GM18499 (cell line): ENCODE measurements around the gene SPECC1.
"Not testable (repeated sequence)": the region's sequence is repeated elsewhere in the genome, so short reads cannot be mapped to it uniquely, and the experiment has no call there.

Source experiments
- ATAC-seq: cut with Tn5 transposase; IDR thresholded peaks from one replicate; pipeline ENCODE4 v1.9.1; 2021; ENCODE audit warnings: moderate number of reproducible peaks; ENCODE audit not compliant: insufficient read depth, unreplicated experiment

Gene SPECC1

DNA sequence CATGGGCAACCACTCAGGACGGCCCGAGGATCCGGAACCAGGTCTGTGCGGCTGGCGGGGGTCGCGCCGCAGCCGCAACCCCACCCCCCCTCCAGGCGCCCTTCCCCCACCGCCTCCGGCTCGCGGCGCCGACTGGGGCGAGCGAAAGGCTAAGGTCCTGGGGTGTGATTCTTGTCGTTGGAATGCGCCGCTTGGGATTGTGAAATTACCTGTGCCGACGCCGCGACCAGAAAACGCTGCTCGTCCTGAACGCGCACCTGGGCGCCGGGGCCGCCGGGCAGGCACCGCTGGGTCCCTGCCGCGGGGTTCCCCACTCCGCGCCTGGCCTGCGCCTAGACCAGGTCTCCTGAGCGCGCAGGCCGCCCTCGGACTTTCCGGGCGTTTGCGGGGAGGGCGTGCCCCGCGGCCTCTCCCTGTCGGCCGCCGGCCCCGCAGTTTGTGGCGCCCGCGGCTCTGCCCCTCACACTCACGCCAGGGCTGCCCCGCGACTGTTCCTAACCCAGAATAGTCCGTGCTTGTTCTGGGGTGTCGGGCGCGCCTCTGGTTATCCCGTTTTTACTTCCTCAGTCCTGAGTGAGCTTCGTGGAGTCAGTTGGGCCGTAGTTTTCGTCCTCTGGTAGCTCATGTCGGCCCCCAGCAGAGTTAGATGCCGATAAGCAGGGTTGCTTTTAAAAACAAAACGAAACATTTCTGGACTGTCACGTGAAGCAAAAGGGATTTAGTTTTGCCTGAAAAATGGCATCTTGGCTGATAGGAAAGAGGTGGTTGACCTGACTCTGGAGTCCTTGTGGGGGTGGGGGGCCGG is 147.2 kb downstream of the SPECC1 start:
- ATAC-seq, result no peak

DNA sequence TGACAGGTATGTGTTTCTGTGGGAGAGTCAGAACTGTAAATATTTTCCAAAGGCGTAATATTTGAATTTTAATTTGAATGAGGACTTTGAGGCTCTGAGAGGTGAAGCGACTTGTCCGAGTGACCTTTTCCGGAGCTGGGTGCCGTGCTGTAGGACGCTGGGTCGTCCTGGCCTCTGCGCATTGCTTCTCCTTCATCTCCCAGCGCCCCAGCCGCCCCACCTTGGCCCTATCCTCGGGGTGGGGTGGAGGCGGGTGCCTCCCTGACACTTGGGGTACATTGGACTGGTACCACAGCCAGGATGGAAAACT is 147.8 kb downstream of the SPECC1 start:
- ATAC-seq, result no peak

DNA sequence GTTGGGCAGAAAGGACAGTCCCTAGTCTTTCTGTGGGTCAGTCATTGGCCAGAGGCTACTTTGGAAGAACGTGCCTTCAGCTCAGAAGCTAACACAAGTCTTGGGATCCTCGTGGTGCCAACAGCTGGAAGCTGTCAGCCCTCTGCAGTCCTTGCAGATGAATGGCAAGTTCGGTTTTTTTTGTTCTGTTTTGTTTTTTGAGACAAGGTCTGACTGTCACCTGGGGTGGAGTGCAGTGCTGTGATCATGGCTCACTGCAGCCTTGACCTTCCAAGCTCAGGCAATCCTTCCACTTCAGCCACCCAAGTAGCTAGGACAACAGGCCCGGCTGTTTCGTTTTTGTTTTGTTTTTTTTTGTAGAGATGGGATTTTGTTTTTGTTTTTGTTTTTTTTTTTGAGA is 149.4 kb downstream of the SPECC1 start:
- ATAC-seq, result no peak

DNA sequence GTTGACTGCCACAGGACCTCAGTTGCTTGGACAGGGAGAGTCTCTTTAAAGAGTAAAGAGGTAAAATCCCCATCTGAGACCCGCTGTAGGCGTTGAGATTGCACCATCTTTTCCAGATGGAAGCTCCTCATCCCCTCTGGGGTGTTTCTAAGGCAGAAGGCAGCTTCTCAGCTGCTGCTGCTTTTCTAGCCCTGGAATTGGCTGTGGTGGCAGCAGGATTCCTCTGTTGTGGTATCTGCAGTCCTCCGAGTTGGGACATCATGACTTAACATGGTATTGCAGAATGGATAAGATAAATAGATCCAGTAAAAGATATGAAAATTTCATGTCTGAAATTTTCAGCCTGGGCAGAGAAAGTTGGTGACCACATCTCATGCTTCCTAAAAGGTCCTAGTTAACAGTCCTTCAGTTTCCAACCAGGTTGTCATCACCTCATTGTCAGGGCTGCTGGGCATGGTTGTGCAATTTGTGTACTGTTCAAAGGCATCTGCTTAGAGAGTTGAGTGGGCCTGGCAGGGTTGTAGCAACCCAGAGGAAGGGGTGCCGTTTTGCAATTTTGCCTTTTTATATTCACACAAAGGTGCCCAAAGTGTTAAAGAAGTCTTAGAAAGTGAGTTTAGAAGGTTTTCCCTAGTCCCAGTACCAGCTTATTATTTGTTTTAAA is 150.4 kb downstream of the SPECC1 start:
- ATAC-seq, result no peak

DNA sequence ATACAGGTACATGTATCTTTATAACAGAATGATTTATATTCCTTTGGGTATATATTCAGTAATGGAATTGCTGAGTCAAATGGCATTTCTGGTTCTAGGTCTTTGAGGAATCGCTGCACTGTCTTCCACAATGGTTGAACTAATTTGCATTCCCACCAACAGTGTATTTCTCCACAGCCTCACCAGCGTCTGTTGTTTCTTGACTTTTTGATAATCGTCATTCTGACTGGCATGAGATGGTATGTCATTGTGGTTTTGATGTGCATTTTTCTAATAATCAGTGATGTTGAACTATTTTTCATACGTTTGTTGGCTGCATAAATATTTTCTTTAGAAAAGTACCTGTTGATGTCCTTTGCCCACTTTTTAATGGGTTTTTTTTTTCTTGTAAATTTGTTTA is 156.4 kb downstream of the SPECC1 start:
- ATAC-seq, result not testable (repeated sequence)

DNA sequence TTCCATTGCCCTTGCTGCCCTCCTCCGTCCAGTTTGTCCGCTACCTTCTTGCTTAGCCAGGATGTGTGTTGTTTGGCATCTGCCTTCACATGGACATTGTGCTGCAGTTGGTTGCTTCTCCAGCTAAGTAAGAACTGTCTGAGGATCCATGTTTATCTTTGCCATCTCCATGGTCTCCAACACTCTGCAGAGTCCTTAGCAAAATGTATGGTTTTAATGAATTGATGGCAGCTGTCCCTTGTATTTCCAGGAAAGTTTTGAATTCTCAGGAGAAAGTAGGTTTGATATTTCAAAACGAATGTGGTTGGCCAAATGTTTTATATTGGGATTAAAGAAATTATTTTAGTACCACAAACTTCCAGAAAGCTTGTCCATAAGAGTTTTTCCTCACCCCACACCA is 160.9 kb downstream of the SPECC1 start:
- ATAC-seq, result no peak

DNA sequence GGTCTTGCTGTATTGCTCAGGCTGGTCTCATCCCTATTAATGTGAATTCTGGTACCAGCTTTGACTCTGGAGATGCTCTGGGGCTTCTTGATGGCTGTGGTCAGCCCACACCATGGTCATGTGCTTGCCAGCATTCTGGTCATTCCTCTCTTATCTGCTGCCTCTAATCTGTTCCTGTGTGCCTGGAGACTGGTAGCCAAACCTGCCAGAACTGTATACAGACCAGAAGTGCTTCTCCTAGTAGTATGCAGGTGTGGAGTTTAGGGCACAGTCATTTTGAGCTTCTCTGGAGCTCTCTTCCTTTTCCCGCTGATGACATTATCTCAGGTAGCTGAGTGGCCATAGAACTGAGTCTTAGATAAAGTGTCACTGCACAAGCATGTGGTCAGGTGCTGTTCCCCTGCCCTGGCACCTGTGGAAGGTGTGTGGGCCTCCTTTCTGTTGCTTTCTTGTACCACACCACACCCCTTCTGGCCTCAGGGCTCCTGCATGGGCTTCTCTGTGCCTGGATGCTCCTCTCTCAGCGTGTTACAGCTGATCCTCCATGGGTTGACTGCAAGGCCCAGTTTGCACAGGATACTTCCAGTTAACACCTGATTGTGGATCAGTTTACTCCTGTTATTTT is 162.7 kb downstream of the SPECC1 start:
- no peak for ATAC-seq

DNA sequence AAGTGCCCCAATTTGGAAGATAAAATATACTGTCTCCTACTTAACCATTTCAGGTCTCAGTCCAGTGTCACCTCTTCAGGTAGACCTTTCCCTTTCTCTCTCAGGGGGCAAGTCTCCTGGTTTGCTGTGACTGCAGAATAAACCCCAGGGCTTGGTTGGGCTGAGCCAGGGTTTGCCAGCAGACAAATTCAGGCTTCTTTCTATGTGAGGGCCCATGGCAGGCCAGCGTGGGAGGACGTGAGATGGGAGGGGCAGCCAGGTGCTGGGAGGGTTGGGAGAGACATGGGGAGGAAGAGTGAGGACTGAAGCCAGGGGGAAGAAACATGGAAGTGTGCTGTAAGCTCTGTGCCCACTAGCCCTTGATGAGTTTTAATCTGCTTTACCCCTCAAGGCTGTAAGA is 163.2 kb downstream of the SPECC1 start:
- no peak for ATAC-seq

DNA sequence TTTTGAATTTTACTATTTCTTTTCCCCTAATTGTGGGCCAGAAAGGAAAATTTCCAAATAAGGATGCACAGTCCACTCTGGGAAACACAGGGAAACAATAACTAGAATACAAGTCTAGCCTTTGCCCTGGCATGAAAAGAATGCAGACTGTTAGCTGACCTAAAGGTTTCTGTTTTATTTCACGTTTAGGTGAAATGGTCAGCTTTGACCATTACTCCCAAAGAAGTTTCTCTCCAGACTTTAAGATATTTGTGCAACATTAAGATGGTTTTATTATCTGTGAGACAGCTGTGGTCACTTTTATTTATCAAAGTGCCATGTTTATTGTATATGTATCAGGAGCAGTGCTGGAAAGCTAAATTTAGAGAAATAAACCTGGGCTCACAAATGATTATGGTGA is 163.9 kb downstream of the SPECC1 start:
- ATAC-seq, result no peak

DNA sequence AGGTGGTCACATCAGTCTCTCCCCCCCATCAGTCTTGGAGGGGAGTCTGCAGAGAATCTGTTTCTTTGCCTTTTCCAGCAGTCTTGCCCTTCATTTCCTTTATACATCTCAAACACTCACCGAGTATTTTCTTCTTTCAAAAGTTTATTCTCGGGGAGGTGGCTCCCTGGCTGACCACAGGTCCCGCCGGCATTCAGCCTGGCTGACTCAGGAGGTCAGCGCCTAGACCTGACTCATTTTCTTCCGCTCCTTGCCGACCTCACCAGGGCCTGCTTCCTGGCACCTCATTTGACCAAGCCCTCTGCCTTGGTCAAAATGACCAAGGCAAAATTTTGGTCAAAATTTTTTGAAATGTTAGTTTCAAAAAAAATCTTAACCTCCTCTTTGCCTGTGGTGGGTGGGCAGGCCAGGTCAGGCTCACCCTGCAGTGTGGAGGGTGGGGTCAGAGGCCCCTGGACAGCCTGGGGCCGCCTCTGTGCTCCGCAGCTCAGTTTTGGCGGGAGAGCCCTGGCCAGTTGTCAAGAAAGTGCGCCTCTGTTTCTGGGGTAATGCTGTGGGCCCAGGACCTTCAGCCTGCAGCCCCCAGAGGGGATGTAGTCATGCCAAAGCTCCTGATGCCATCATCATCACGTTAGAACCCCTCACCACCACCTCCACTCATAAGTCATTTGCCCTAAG is 165.6 kb downstream of the SPECC1 start:
- ATAC-seq, result no peak

DNA sequence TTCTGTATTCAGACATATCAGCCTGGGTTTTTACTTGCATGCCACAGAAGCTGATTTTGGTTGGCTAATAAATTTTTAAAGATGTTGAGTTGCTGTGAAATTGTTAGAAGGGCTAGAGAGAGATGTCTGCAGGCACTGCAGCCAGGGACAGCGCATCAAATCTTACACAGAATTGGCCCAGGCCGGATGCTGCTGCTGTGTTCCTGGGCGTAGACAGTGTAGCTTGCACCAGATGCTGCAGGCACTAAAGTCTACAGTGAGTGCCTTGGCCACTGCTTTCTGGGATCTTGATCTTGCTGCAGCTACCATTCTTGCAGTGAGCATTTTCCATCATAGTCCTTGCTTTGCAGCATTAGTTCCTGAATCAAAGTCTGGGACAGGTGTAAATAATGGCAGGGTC is 169.9 kb downstream of the SPECC1 start:
- ATAC-seq, result no peak

DNA sequence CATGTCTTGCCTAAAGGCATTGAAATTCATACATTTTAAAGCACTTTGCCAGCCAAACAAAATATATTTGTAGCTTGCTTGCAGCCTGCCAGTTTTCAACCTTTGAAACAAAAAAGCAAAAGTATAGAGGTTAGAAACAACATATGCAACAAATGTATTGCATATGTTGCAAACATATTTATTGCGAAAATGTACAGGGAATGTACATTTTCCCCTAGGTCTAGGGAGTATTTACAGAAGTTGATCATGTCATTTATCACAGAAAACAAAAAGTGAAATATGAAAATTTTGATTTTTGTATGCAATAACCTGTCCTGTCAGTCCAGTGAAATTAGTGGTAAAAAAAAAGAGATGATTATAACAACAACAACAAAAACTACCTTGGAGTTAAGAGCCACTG is 171.5 kb downstream of the SPECC1 start:
- ATAC-seq, result no peak

DNA sequence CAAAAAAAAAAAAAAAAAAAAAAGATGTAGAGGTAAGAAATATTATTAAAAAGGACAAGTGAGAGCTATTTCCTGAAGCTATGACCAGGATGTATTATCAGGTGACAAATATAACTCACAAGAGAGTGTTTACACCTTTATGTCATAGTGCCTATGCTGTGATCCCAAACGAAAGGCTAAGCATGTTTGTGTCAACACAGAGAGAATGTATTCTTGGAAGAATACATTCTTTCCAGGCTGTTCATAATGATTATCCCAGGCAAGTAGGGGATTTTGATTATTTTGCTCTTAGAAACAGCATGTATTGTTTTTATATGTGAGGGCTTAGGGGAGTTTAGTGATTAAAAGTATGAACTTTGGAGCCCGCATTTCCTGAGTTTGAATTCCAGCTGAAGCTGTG is 175.0 kb downstream of the SPECC1 start:
- no peak for ATAC-seq

DNA sequence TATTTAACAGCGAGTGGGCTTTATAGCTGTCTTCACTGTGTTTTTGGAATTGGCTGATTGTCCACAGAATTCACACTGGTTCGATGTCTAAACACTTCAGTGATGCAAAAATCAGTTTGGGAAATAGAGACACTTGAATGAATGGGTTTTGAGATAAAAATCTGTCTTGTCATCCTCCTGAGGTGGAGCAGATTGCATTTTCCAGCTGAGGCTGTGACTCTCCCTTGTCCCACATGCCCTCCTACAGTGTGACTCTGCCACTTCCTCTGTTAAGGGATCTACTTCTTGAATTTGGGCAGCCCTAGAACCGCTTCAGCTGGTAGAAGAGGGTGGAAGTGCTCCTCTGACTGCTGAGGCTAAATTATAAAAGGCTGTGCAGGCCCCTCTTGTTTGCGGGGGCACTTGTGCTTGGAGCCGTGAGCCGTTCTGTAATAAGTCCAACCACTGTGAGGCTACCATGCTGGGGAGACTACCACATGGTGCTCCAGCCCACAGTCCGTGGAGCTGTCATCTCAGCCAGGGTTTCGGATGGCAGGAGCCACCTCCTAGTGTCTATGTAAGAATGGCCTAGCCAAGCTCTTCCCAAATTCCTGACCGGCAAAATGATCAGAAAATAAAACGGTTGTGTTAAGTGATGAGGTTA is 175.9 kb downstream of the SPECC1 start:
- no peak for ATAC-seq

DNA sequence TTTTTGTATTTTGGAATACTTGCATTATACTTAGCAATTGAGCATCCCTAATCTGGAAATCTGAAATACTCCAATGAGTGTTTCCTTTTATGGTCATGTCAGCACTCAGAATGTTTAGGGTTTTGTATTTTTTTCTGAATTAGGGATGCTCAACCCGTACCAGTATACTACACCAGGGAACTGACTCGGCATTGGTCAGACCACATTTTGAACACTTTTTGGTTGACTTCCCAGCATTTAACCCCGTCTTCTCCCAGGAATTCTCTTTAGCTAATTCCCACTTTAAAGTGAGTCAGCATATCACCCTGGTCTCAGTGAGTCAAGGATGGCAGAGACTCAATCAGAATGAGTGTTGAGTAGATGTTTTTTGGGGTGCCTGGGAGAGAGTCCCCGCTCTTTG is 177.9 kb downstream of the SPECC1 start:
- ATAC-seq, result no peak

DNA sequence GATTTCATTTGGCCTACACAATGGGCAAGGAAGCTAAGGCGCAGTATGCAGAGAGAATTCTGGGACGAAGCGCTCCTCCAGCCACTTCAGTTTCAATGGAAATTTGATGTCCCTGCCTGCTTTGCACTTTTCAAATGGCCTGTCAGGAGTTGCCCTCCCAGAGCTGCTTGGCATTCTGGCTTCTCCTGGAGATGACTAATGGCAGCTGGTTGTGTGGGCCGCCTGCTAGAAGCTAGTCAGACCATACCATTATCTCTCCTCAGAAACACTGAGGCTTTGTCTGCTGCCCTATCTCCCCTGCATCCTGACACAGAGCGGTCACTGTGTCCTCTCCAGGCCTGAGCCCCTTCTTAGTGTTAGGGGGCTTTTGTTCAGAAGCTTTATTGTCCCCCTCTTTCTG is 180.1 kb downstream of the SPECC1 start:
- no peak for ATAC-seq

DNA sequence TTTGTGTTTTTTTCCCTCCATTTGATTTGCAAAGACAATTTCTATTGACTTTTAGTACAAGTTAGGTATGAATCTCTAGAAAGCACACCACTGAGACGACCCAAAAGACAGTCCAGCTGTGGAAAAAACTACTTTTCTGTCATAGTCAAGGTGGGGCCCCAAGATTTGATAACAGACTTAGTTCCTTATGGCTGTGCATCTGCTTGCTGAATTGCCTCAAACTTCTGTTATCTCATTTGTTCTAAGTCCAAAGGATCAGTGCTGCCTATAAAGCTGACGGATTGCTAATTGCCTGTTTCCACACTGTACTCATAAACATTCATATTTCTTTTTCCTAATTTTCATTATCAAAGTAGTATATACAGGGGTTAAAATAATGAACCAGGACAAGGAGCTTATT is 180.8 kb downstream of the SPECC1 start:
- no peak for ATAC-seq

DNA sequence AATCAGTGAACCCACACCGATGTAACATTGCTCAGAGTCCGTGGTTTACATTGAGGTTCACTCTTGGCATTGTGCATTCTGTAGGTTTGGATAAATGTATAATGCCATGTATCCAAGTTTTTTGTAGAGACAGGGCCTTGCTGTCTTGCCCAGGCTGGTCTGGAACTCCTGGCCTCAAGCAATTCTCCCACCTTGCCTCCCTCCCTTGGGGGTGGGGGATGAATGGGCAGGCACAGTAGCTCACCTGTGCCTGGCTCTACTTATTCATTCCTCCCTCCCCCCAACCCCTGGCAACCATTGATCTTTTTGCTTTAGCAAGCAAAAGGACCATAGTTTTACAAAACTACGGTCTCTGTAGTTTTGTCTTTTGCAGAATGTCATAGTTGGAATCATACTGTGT is 181.4 kb downstream of the SPECC1 start:
- no peak for ATAC-seq

DNA sequence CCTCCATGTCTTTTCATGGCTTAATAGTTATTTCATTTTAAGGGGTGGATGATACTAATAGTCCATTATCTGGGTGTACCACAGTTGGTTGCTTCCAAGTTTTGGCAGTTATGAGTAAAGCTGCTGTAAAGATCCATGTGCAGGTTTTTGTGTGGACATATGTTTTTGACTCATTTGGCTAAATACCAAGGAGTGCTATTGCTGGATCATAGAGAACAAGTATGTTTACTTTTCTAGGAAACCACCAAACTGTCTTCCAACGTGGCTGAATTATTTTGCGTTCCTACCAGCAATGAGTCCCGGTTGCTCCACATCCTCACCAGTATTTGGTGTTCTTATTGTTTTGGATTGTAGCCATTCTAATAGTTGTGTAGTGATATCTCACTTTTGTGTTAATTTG is 181.9 kb downstream of the SPECC1 start:
- no peak for ATAC-seq

DNA sequence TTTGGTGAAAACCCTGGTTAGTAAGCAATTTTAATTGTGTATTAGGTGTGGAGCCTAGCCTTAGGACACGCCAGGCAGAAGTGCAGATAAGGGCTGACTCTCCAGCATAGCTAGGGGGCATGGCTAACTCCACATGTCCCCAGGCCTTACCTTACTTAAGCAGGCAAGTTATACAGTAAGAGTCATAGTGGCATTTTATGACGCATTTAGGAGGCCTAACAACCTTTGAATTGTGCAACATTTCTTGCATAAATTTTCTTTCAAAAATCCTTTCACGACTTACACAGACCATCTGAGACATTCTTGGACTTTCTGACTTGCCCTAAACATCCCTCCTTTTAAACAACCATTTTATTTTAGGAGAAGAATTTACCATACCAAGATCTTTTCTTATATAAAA is 187.1 kb downstream of the SPECC1 start:
- ATAC-seq, result not testable (repeated sequence)
